Naive thymus-derived CD4-positive, alpha-beta T cell (primary cell): ENCODE measurements around the gene FOXA3. TPM values are rescaled to one million over a fixed set of nuclear protein-coding genes. Genes with fewer than 3 reads are reported as not detected.
"Not testable (repeated sequence)": the region's sequence is repeated elsewhere in the genome, so short reads cannot be mapped to it uniquely, and the experiment has no call there.

ENCODE experiments used
- ATAC-seq: fragments of 150-1000 bp; cut with Tn5 transposase; 2 replicates; pipeline ENCODE4 v1.10.0; 2021; ENCODE audit warnings: mild to moderate bottlenecking, moderate library complexity
- CTCF ChIA-PET: fragments of 350-600 bp; sonication (Branson Sonifier 250); formaldehyde crosslinking; loops from one replicate; lab custom pipeline; 2021; ENCODE audit warnings: antibody characterized with exemption; lab: Charles Lee
- POLR2A ChIA-PET: fragments of 350-600 bp; sonication (Branson Sonifier 250); formaldehyde crosslinking; loops from one replicate; lab custom pipeline; 2021; ENCODE audit warnings: antibody characterized with exemption, inconsistent platforms; lab: Charles Lee
- DNase-seq, 9 donors: peaks; one replicate each; pipeline versions ENCODE4 v3.0.0 to v3.0.0-alpha.2; 2020 to 2022; ENCODE audit warnings: mixed read lengths in 1 of 9
- H3K27ac ChIP-seq: one replicate; pipeline ENCODE4 v1.7.0; 2013; ENCODE audit warnings: mild to moderate bottlenecking, low read depth, low read length, moderate library complexity
- H3K27me3 ChIP-seq, 2 donors: one replicate each; pipeline ENCODE4 v1.7.0; 2013; ENCODE audit warnings: low read length in 2 of 2, mild to moderate bottlenecking in 2 of 2, moderate library complexity in 2 of 2; ENCODE audit not compliant: control insufficient read depth in 2 of 2, insufficient read depth in 2 of 2
- H3K36me3 ChIP-seq, 3 experiments: 1 replicate in 2 of 3; 2 replicates in 1 of 3; pipeline ENCODE4 v1.7.0; 2013; ENCODE audit warnings: low read length in 3 of 3, mild to moderate bottlenecking in 3 of 3, moderate library complexity in 1 of 3; ENCODE audit not compliant: insufficient read depth in 3 of 3, control insufficient read depth in 2 of 3
- H3K4me1 ChIP-seq, 2 donors: one replicate each; pipeline ENCODE4 v1.7.0; 2013; ENCODE audit warnings: low read length in 2 of 2, mild to moderate bottlenecking in 2 of 2, moderate library complexity in 1 of 2; ENCODE audit not compliant: control insufficient read depth in 2 of 2, insufficient read depth in 2 of 2
- H3K4me3 ChIP-seq: 2 replicates; pipeline ENCODE4 v1.7.0; 2013; ENCODE audit warnings: mild to moderate bottlenecking, low read length
- H3K9me3 ChIP-seq, 3 experiments: 1 replicate in 2 of 3; 2 replicates in 1 of 3; pipeline ENCODE4 v1.7.0; 2013; ENCODE audit warnings: low read length in 3 of 3; ENCODE audit not compliant: control insufficient read depth in 2 of 3
- H3K27ac Mint-ChIP-seq, 9 donors: one replicate each; pipeline ENCODE4 v1.8.0; 2020 to 2022; ENCODE audit warnings: mixed read lengths in 9 of 9, mild to moderate bottlenecking in 8 of 9, moderate library complexity in 5 of 9, inconsistent platforms in 2 of 9
- H3K27me3 Mint-ChIP-seq, 5 donors: one replicate each; pipeline ENCODE4 v1.8.0; 2021 to 2022; ENCODE audit warnings: mixed read lengths in 5 of 5, mild to moderate bottlenecking in 1 of 5
- H3K36me3 Mint-ChIP-seq, 5 donors: one replicate each; pipeline ENCODE4 v1.8.0; 2020 to 2022; ENCODE audit warnings: mixed read lengths in 5 of 5, mild to moderate bottlenecking in 3 of 5, inconsistent platforms in 1 of 5
- H3K4me1 Mint-ChIP-seq, 7 donors: one replicate each; pipeline ENCODE4 v1.8.0; 2020 to 2022; ENCODE audit warnings: mixed read lengths in 7 of 7, mild to moderate bottlenecking in 3 of 7, inconsistent platforms in 1 of 7
- H3K4me3 Mint-ChIP-seq, 10 donors: one replicate each; pipeline ENCODE4 v1.8.0; 2020 to 2022; ENCODE audit warnings: mild to moderate bottlenecking in 10 of 10, mixed read lengths in 10 of 10, moderate library complexity in 6 of 10, inconsistent platforms in 2 of 10
- H3K9me3 Mint-ChIP-seq, 11 donors: one replicate each; pipeline ENCODE4 v1.8.0; 2020 to 2022; ENCODE audit warnings: mixed read lengths in 11 of 11, mild to moderate bottlenecking in 4 of 11, inconsistent platforms in 1 of 11, moderate library complexity in 1 of 11
- intact Hi-C, 2 donors: fragments of 100-400 bp; cut with micrococcal nuclease; formaldehyde crosslinking; loops; one replicate each; pipeline ENCODE4 v1.15.1; 2023
- polyA plus RNA-seq, 2 donors: library from polyadenylated mRNA; unstranded; fragments of 300-500 nt; fragmentation: Illumina TruSeq; gene quantifications; one replicate each; pipeline ENCODE4 v1.2.3, GENCODE V29; 2021
- total RNA-seq, 6 experiments: library from RNA in 5 of 6; stranded (reverse) in 5 of 6; gene quantifications; 1 replicate in 5 of 6; 2 replicates in 1 of 6; pipeline ENCODE4 v1.2.3 and lab custom pipeline; 2021 to 2026

FOXA3 gene
- total and polyA plus RNA-seq, 7 experiments from 2014 or later, result not detected

DNA sequence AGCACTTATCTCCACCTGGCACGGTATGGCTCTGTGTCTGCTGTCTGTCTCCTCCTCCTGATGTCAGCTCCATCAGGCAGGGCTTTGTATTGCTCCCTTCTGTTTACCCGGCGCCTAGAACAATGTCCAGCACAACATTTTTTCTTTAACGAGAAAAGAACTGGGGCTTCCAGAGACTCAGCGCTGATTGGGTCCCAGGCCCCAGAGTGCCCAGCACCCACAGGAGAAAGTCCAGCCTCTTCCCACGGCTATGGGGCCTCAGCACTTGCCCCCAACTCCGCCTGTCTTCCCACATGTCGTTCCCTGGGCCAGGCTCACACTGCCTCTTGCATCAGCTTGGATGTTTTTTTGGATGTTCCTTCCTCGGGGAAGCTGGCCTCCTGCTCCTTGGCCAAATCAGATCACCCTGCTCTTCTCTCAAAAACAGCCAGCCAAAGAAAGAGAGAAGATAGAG, 31.4 kb downstream of the FOXA3 start:
- H3K4me3 Mint-ChIP-seq, result no peak overlapping the region
- DNase-seq, result no peak
- Histone ChIP-seq H3K36me3 (peaks cover 0 to 30% (median 0%) of the 10 kb centered on the region in 3 experiments), H3K4me3 (no peak overlapping the region), H3K4me1 (no peaks in the 10 kb centered on the region), H3K27me3 (no peaks in the 10 kb centered on the region), H3K27ac (no peak overlapping the region), H3K9me3 (no peaks in the 10 kb centered on the region)
- H3K36me3 Mint-ChIP-seq, result peaks cover 5 to 23% (median 10%) of the 10 kb centered on the region in 5 donors
- no peaks in the 10 kb centered on the region for H3K27me3 Mint-ChIP-seq
- ChIA-PET POLR2A (no interaction called here), CTCF (no interaction called here)
- H3K9me3 Mint-ChIP-seq, result no peaks in the 10 kb centered on the region
- H3K27ac Mint-ChIP-seq, result no peak overlapping the region
- intact Hi-C loops, result no loop called here
- peaks cover 7 to 16% (median 10%) of the 10 kb centered on the region in 7 donors for H3K4me1 Mint-ChIP-seq
- ATAC-seq, result no peak

DNA sequence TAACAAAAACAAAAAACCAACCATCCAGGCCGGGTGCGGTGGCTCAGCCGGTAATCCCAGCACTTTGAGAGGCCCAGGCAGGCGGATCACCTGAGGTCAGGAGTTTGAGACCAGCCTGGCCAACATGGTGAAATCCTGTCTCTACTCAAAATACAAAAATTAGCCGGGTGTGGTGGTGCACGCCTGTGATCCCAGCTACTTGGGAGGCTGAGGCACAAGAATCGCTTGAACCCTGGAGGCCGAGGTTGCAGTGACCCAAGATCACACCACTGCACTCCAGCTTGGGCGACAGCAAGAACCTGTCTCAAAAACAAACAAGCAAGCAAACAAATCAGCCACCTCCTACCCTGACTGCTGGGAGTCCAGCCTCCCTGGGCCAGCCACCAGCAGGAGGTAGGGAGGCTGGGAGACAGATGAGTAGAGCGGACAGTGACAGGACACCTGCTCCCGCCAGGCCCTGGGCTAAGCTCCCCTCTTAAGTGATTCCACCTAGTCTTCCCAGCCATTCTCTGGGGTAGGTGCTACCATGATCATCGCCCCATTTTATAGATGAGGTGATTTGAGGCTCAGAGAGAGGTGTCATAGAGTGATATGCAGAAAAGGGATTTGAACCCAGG, 32.0 kb downstream of the FOXA3 start:
- H3K27me3 Mint-ChIP-seq, H3K27ac ChIP-seq, H3K9me3 Mint-ChIP-seq, intact Hi-C loops, H3K4me3 Mint-ChIP-seq, H3K4me3 ChIP-seq, H3K4me1 ChIP-seq, H3K9me3 ChIP-seq, ATAC-seq, CTCF ChIA-PET, H3K27ac Mint-ChIP-seq, H3K27me3 ChIP-seq, DNase-seq, POLR2A ChIA-PET: not testable (repeated sequence)
- peaks cover 0 to 30% (median 0%) of the 10 kb centered on the region in 3 experiments for H3K36me3 ChIP-seq
- peaks cover 10 to 20% (median 15%) of the 10 kb centered on the region in 7 donors for H3K4me1 Mint-ChIP-seq
- H3K36me3 Mint-ChIP-seq, result peaks cover 5 to 26% (median 10%) of the 10 kb centered on the region in 5 donors

DNA sequence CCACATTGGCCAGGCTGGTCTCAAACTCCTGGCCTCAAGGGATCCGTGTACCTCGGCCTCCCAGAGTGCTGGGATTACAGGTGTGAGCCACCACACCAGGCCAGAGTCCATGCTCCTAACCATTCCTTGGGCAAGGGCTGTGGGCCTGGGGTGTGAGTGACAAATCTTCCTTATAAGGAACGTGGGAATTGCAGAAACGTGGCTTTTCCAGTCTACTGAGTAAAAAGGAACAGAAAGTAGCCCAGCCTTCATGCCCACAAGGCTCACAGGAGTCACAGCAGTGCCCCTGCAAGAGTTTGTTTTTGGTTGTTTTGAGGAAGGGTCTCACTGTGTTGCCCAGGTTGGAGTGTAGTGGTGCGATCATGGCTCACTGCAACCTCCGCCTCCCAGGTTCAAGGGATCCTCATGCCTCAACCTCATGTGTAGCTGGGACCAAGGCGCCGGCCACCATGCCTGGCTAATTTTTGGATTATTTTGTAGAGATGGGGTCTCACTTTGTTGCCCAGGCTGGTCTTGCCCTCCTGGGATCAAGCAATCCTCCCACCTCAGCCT, 33.2 kb downstream of the FOXA3 start:
- no peak overlapping the region for H3K27ac ChIP-seq
- CTCF ChIA-PET, result no interaction called here
- POLR2A ChIA-PET, result no interaction called here
- H3K4me1 ChIP-seq, result no peaks in the 10 kb centered on the region
- Mint-ChIP-seq H3K4me1 (peaks cover 10 to 21% (median 19%) of the 10 kb centered on the region in 7 donors), H3K9me3 (no peaks in the 10 kb centered on the region), H3K27me3 (no peaks in the 10 kb centered on the region), H3K4me3 (no peak overlapping the region), H3K36me3 (peaks cover 5 to 26% (median 10%) of the 10 kb centered on the region in 5 donors), H3K27ac (no peak overlapping the region)
- intact Hi-C loops, result no loop called here
- no peak for DNase-seq
- no peaks in the 10 kb centered on the region for H3K9me3 ChIP-seq
- H3K27me3 ChIP-seq, result no peaks in the 10 kb centered on the region
- no peak for ATAC-seq
- H3K36me3 ChIP-seq, result peaks cover 0 to 35% (median 0%) of the 10 kb centered on the region in 3 experiments
- no peak overlapping the region for H3K4me3 ChIP-seq

DNA sequence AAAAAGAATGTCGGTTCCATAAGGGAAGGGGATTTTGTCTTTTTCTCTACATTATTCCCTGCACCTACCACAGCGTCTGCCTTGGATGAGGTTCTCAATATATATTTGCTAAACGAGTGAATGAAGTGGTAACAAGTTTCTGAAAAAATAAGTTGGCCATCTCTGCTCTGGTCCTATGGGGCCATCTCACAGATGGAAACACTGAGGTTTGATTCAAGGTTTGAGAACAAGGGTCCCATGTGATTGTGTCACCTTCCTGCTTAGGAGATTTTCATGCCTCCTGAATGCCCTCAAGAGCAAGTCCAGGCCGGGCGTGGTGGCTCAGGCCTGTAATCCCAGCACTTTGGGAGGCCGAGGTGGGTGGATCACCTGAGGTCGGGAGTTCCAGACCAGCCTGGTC, 35.1 kb downstream of the FOXA3 start:
- peaks cover 0 to 35% (median 0%) of the 10 kb centered on the region in 3 experiments for H3K36me3 ChIP-seq
- H3K27me3 ChIP-seq, result no peaks in the 10 kb centered on the region
- intact Hi-C loops, result no loop called here
- H3K9me3 Mint-ChIP-seq, result no peaks in the 10 kb centered on the region
- no peak for ATAC-seq
- no peak for DNase-seq
- POLR2A ChIA-PET, result no interaction called here
- no peak overlapping the region for H3K27ac ChIP-seq
- H3K4me1 ChIP-seq, result peaks cover 0 to 5% of the 10 kb centered on the region in 2 donors
- no peaks in the 10 kb centered on the region for H3K9me3 ChIP-seq
- CTCF ChIA-PET, result no interaction called here
- H3K4me3 ChIP-seq, result no peak overlapping the region
- H3K27ac Mint-ChIP-seq, result no peak overlapping the region
- peaks cover 0 to 5% (median 0%) of the 10 kb centered on the region in 5 donors for H3K27me3 Mint-ChIP-seq
- H3K4me3 Mint-ChIP-seq, result no peak overlapping the region
- H3K36me3 Mint-ChIP-seq, result peaks cover 5 to 26% (median 10%) of the 10 kb centered on the region in 5 donors
- H3K4me1 Mint-ChIP-seq, result peaks cover 10 to 25% (median 17%) of the 10 kb centered on the region in 7 donors

DNA sequence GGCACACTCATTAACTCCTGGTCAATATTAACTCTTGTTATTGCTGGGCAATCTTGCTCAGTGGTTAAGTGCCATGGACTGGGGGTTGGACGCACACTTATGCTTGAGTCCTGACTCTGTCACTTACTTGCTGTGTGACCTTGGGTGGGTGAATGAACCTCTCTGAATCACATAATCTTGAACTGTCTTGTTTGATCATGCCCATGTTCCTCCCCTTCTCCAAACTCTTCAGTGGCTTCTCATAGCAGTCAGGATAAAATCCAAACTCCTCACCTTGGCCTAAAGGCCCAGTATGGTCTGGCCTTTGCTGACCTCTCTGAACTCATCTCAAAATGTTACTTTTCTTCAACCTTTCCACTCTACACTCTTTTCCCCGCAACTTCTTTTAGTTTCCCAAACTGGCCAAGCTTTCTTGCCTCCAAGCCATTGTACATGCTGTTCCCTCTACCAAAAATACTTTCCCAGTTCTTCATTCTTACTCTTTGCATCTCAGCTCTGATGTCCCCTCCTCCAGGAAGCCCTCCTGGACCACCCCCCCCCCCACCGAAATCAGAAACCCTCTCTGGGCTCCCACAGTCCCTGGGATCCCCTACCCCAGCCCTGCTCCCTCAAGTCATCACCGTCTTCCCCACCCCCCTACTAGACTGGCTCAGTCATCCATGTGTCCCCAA, 35.9 kb downstream of the FOXA3 start:
- intact Hi-C loops, result loop anchor here (5.0 kb wide), 3 partner anchors 117 to 1372 kb away; partner anchors contain the start of genes CALM3 (in 1 of the 2) and INAFM1 (in 1 of the 2)
- H3K36me3 ChIP-seq, result peaks cover 0 to 33% (median 0%) of the 10 kb centered on the region in 3 experiments
- Mint-ChIP-seq H3K36me3 (peaks cover 5 to 24% (median 10%) of the 10 kb centered on the region in 5 donors), H3K27ac (peak overlapping the region in 3 of 9 donors; percentile 6 to 43 (median 10)), H3K4me1 (peaks cover 10 to 25% (median 17%) of the 10 kb centered on the region in 7 donors), H3K9me3 (no peaks in the 10 kb centered on the region), H3K4me3 (peak overlapping the region in 8 of 10 donors; percentile 49 to 98 (median 62)), H3K27me3 (peaks cover 0 to 5% (median 0%) of the 10 kb centered on the region in 5 donors)
- DNase-seq (no peak), ATAC-seq (no peak)
- no peak overlapping the region for H3K27ac ChIP-seq
- CTCF ChIA-PET, result interaction anchor here (1.4 kb wide), 1 partner anchor 14 kb away, joined by 3 read pairs; the partner anchor contains the start of gene IRF2BP1
- no peak overlapping the region for H3K4me3 ChIP-seq
- peaks cover 0 to 5% of the 10 kb centered on the region in 2 donors for H3K4me1 ChIP-seq
- no peaks in the 10 kb centered on the region for H3K9me3 ChIP-seq
- POLR2A ChIA-PET, result interaction anchor here (1.8 to 3.9 kb wide), 3 partner anchors 9 to 37 kb away, joined by 4 to 42 read pairs (median 5); partner anchors contain the start of genes IRF2BP1 and SYMPK
- H3K27me3 ChIP-seq, result no peaks in the 10 kb centered on the region

DNA sequence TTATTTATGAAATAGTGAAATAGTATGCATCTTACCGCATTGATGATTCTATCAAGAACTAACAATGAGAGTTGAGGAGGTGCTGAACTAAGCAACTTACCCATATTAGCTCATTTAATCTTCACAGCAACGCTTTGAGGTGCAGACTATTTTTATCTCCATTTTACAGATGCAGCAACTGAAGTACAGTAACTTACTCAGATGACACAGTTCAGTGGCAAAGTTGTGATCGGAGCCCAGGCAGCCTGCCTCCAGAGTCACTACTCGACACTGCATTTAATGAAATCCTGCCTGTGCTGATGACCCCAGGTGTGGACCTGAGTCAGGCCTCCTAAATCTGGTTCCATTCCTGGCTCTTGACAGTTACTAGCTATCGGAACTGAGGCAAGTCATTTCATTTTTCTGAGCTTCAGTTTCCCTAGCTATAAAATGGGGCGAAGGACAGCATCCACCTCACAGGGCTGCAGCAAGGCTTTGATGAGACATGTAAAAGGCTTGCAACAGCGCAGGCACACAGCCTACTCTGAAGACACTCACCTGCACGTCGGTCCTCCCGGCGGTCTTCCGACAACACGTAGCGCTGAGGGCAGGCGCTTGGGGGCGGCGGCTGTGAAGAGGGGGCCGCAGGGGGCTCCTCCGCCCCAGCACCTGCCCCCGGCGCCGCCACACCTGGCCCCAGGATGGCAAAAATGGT, 36.8 kb downstream of the FOXA3 start:
- Histone ChIP-seq H3K4me1 (peaks cover 0 to 5% of the 10 kb centered on the region in 2 donors), H3K4me3 (peak overlapping the region; percentile 1), H3K27me3 (no peaks in the 10 kb centered on the region), H3K27ac (no peak overlapping the region), H3K36me3 (peaks cover 0 to 25% (median 0%) of the 10 kb centered on the region in 3 experiments), H3K9me3 (no peaks in the 10 kb centered on the region)
- ChIA-PET CTCF (interaction anchor here (1.3 to 2.7 kb wide), 3 partner anchors 10 to 19 kb away, joined by 3 to 9 read pairs (median 5); partner anchors contain the start of gene IRF2BP1), POLR2A (interaction anchor here (0.6 to 3.9 kb wide), 6 partner anchors 10 to 38 kb away, joined by 3 to 42 read pairs (median 5); partner anchors contain the start of genes IRF2BP1 and SYMPK)
- DNase-seq, result no peak
- H3K9me3 Mint-ChIP-seq, result no peaks in the 10 kb centered on the region
- peak overlapping the region in 3 of 9 donors; percentile 12 to 30 (median 14) for H3K27ac Mint-ChIP-seq
- H3K4me3 Mint-ChIP-seq, result peak overlapping the region; percentile 49 to 98 (median 62)
- ATAC-seq, result no peak
- intact Hi-C loops, result loop anchor here (5.0 kb wide), 3 partner anchors 116 to 1371 kb away; partner anchors contain the start of genes CALM3 (in 1 of the 2) and INAFM1 (in 1 of the 2)
- H3K27me3 Mint-ChIP-seq, result peaks cover 0 to 6% (median 0%) of the 10 kb centered on the region in 5 donors
- peaks cover 0 to 18% (median 10%) of the 10 kb centered on the region in 5 donors for H3K36me3 Mint-ChIP-seq
- H3K4me1 Mint-ChIP-seq, result peaks cover 10 to 25% (median 17%) of the 10 kb centered on the region in 7 donors
